C4-2B (cell line): ENCODE measurements around the gene DPEP2.

ENCODE experiments used
- H3K27ac ChIP-seq: fragments of 450-650 bp; 2 replicates; pipeline ENCODE4 v1.5.1; 2017
- ZFX ChIP-seq: fragments of 450-650 bp; IDR thresholded peaks from 2 replicates; pipeline ENCODE4 v1.6.1; 2017
- TF ChIP-seq, protein P1 (sequence below): fragments of 450-650 bp; conservative IDR thresholded peaks from 2 replicates; pipeline ENCODE4 v1.5.1; 2017; ENCODE audit warnings: mild to moderate bottlenecking

DPEP2 gene

DNA sequence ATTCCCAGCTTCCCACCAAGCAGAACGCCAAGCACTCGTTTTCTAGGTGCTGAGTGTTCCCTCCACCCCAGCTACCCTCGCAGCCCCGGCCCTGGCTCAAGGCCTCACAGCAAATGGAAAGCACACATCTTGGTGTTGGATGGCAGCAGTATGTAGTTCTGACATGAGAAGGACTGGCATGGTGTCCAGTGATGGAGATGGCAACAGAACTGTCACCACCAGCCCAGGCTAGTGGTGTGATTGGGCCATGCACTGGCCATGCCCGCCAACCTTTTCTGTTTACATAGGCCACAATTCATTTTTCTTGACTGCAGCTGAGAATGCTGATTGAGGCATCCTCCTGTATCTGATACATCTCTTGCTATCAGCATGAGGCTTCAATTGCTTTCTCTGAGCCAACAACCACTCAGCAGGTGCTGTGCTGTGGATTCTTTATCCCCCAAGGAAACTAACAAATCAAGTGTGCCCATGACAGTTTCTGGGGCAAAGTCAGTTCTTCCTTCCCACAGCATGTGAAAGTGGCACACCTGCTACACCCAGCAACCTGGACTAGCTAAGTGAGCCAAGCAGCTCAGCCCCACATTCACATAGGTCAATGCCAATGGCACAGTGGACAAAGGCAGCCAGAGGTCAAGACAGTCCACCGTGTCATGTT lies 34.7 kb downstream of the DPEP2 start:
- TF ChIP-seq ZFX, result no peak
- TF ChIP-seq, protein P1, sequence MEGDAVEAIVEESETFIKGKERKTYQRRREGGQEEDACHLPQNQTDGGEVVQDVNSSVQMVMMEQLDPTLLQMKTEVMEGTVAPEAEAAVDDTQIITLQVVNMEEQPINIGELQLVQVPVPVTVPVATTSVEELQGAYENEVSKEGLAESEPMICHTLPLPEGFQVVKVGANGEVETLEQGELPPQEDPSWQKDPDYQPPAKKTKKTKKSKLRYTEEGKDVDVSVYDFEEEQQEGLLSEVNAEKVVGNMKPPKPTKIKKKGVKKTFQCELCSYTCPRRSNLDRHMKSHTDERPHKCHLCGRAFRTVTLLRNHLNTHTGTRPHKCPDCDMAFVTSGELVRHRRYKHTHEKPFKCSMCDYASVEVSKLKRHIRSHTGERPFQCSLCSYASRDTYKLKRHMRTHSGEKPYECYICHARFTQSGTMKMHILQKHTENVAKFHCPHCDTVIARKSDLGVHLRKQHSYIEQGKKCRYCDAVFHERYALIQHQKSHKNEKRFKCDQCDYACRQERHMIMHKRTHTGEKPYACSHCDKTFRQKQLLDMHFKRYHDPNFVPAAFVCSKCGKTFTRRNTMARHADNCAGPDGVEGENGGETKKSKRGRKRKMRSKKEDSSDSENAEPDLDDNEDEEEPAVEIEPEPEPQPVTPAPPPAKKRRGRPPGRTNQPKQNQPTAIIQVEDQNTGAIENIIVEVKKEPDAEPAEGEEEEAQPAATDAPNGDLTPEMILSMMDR, result no peak
- no peak overlapping the region for H3K27ac ChIP-seq

DNA sequence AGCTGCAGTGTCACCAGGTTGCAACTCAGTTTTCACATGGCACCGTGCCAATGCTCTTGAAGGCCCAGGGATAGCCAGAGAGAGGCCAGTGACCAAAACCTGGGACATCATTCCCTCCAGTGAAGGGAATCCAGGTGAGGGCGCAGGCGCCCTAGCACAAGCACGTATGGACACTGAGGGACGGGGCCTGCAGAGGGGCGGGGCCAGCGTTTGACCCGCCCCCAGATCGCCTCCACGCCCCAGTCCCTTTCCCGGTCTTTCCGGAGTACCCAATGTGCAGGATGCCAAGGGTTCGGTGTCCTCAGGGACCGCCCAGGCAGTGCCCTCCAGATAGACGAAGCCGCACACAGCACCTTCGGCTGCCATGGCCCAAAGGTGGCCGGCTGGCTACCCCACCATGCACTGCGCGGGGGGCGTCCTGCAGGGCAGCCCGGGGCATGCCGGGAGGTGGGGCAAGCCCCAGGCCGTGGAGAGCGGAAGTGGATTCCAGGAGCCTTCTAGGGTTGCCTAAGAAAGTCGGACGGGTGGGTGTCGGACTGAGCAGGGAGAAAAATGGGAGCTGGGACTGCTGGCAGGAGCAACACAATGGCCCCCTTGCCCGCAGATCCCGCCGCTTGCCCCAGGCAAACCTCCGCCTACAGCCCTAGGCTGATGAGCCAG lies 35.5 kb downstream of the DPEP2 start:
- TF ChIP-seq, protein P1, result no peak
- no peak for TF ChIP-seq ZFX
- no peak overlapping the region for H3K27ac ChIP-seq

DNA sequence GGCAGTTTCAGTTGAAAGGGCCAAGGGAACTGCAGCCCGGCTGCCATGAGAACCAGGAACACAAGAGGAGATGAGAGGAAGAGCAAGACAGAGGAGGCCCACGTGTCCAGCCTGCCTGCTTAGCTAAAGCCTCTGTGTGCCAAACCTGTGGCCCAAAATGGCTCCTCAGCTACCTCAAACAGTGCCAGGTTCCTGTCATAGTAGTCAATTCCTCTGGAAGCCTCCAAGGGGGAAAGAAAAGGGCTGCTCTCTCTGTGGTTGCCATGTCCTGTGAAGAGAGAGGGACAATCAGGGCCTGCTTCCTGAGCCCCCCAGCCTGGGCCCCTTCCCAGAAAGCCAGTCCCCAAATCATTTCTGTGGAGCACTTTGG lies 36.0 kb downstream of the DPEP2 start:
- H3K27ac ChIP-seq, result no peak overlapping the region
- no peak for TF ChIP-seq ZFX
- TF ChIP-seq, protein P1, result no peak

DNA sequence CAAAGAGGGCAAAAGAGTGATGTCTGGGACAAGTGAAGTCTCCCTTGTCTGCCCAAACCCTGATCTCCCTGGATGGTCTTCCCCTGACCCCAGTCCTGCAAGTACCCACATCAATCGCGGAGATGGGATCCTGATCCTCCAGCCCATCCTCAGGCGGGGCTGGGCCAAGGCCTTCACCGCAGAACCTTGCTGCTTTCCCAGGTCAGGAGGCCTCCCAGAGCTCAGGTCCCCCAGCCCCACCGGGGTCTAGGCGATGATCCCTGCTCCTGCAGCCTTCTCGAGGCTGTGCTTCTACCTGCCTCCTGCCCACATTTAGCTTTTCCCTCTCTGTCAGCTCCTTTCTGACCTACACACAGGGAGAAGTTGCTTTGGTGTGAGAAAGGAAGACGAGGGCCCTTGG lies 37.1 kb downstream of the DPEP2 start:
- TF ChIP-seq, protein P1, result no peak
- TF ChIP-seq ZFX, result no peak
- H3K27ac ChIP-seq, result no peak overlapping the region

DNA sequence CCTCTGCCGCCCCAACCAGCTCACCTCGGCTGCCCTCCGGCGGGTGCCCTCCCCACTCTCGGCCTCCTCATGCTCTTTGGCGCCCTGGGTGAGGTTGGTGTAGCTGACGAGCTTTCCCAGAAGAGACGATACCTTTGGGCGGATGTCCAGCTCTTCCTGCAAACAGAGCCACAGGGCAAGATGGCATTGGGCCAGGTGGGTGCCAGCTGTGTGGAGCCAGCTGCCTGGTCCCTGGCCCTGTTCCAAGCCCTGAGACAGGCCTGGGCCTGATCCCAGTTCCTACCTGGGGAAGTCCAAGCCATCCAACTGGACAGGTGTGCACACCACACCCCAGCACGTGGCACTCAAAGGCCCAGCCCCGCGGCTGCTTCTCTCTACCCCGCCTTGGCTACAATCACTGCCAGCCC lies 37.7 kb downstream of the DPEP2 start:
- H3K27ac ChIP-seq, result no peak overlapping the region
- TF ChIP-seq ZFX, result no peak
- TF ChIP-seq, protein P1, result no peak

DNA sequence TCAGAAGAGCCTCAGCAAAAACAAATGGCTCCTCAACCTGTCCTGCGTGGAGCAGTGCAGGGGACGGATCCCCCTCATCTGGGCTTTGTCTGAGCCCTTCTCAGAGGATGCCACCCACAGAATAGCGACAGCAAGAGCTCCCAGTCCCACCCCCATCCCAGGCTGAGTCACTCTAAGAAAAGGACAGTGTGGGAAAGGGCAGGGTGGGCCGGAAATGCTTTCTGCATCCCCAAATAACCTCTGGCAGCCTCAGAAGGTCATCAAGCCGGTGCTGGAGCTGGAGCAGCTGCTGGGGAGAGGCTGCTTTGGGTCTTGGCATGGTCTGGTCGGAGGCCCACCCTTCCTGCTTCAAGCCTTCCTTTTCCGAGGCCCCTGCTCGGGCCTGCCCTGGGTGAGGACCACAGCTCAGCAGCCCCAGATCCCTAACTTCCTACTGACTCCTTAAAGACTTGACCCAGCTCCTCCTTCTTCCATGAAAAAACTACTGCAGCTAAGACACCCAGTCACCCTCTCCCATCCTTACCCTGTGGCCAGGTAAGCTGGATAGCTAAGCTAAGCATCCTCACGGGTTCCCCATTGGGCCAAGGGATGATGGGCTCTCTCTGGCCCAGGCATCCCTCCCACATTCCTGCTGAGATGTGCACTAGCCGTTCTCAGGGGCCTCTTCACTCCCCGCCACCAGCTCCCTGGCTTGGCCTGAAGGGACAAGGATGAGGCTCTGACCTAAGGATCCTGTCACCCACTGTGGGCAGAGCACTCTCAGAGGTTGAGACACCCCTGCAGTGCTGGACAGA lies 39.6 kb downstream of the DPEP2 start:
- no peak overlapping the region for H3K27ac ChIP-seq
- TF ChIP-seq ZFX, result no peak
- TF ChIP-seq, protein P1, result no peak

DNA sequence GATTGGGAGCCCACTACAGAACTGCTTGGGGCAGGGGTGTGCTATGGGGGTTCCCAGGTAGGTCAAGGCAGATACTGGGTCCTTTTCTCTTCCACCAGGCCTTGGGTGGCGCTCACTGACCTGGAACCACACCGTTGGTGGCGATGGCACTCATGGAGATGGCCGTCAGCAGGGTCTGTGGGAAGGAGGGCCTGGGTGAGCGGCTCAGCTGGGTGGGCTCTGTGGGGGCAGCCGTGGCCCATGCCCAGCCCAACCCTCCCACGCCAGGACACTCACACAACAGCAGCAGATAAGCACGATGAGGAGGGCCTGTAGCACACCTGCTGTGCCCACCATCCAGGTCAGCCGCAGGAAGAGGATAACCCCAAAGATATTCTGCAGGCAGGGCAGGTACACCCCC lies 41.7 kb downstream of the DPEP2 start:
- TF ChIP-seq ZFX, result no peak
- TF ChIP-seq, protein P1, result no peak
- H3K27ac ChIP-seq, result no peak overlapping the region
